ENCODE results near the gene DDA1. TPM values are rescaled to one million over a fixed set of nuclear protein-coding genes. Genes with fewer than 3 reads are reported as not detected.

Gene DDA1
- total and polyA plus RNA-seq, 2 experiments from 2014 or later, result 43.1 to 60.0 TPM

GRCh38 chr19:17306285-17306714, 3.1 kb upstream of the DDA1 start:
- no peak for DNase-seq (ENCODE audit: low spot score)
- no peaks in the 10 kb centered on the region for H3K27me3 ChIP-seq
- no peaks in the 10 kb centered on the region for H4K20me1 ChIP-seq (ENCODE audit: insufficient read depth, poor library complexity, severe bottlenecking)
- no peaks in the 10 kb centered on the region for H3K9me2 ChIP-seq (replicated peaks; ENCODE audit: insufficient read depth)
- peak overlapping the region; percentile 40 for H2AFZ ChIP-seq
- H3K4me2 ChIP-seq, result peak overlapping the region; percentile 94
- peak overlapping the region; percentile 84 for H3K27ac ChIP-seq
- 7% methylated on average over 28 of the region's 28 CpGs for WGBS (ENCODE audit: low lambda C conversion rate, missing lambda C conversion rate)
- H3K36me3 ChIP-seq (replicated peaks; ENCODE audit: insufficient read depth, low read depth), result no peaks in the 10 kb centered on the region
- H3K4me3 ChIP-seq, result peak overlapping the region; percentile 46
- H3K4me1 ChIP-seq (ENCODE audit: insufficient read depth), result peaks cover 25% of the 10 kb centered on the region
- peaks cover 44% of the 10 kb centered on the region for H3K79me2 ChIP-seq
- no peaks in the 10 kb centered on the region for H3K9me3 ChIP-seq (ENCODE audit: low read depth)
- TF ChIP-seq EZH2phosphoT487 (IDR thresholded peaks at IDR 0.05; ENCODE audit: low read depth, severe bottlenecking, unreplicated experiment) (no peak), CTCF (IDR thresholded peaks at IDR 0.05; ENCODE audit: poor library complexity) (no peak), EZH2 (IDR thresholded peaks at IDR 0.05; ENCODE audit: borderline replicate concordance) (no peak)

GRCh38 chr19:17307876-17308377, 1.4 kb upstream of the DDA1 start:
- TF ChIP-seq EZH2phosphoT487 (IDR thresholded peaks at IDR 0.05; ENCODE audit: low read depth, severe bottlenecking, unreplicated experiment) (no peak), CTCF (IDR thresholded peaks at IDR 0.05; ENCODE audit: poor library complexity) (no peak), EZH2 (IDR thresholded peaks at IDR 0.05; ENCODE audit: borderline replicate concordance) (no peak)
- H3K4me3 ChIP-seq, result no peak overlapping the region
- no peak overlapping the region for H3K4me2 ChIP-seq
- H3K27me3 ChIP-seq, result no peaks in the 10 kb centered on the region
- 77% methylated on average over 8 of the region's 8 CpGs for WGBS (ENCODE audit: low lambda C conversion rate, missing lambda C conversion rate)
- H3K4me1 ChIP-seq (ENCODE audit: insufficient read depth), result peaks cover 27% of the 10 kb centered on the region
- no peak overlapping the region for H2AFZ ChIP-seq
- H3K27ac ChIP-seq, result no peak overlapping the region
- peak; percentile 3 for DNase-seq (ENCODE audit: low spot score)
- H3K9me3 ChIP-seq (ENCODE audit: low read depth), result no peaks in the 10 kb centered on the region
- H3K79me2 ChIP-seq, result peaks cover 48% of the 10 kb centered on the region
- no peaks in the 10 kb centered on the region for H3K36me3 ChIP-seq (replicated peaks; ENCODE audit: insufficient read depth, low read depth)
- H3K9me2 ChIP-seq (replicated peaks; ENCODE audit: insufficient read depth), result no peaks in the 10 kb centered on the region
- H4K20me1 ChIP-seq (ENCODE audit: insufficient read depth, poor library complexity, severe bottlenecking), result peaks cover 7% of the 10 kb centered on the region

GRCh38 chr19:17309965-17310461, 650 bp downstream of the DDA1 start:
- H3K9me3 ChIP-seq (ENCODE audit: low read depth), result no peaks in the 10 kb centered on the region
- TF ChIP-seq EZH2 (IDR thresholded peaks at IDR 0.05; ENCODE audit: borderline replicate concordance) (no peak), CTCF (IDR thresholded peaks at IDR 0.05; ENCODE audit: poor library complexity) (no peak), EZH2phosphoT487 (IDR thresholded peaks at IDR 0.05; ENCODE audit: low read depth, severe bottlenecking, unreplicated experiment) (no peak)
- peak overlapping the region; percentile 17 for H2AFZ ChIP-seq
- peak overlapping the region; percentile 56 for H3K4me3 ChIP-seq
- DNase-seq (ENCODE audit: low spot score), result no peak
- peak overlapping the region; percentile 94 for H3K4me2 ChIP-seq
- no peaks in the 10 kb centered on the region for H3K27me3 ChIP-seq
- peaks cover 23% of the 10 kb centered on the region for H3K4me1 ChIP-seq (ENCODE audit: insufficient read depth)
- H3K79me2 ChIP-seq, result peaks cover 54% of the 10 kb centered on the region
- no peaks in the 10 kb centered on the region for H3K9me2 ChIP-seq (replicated peaks; ENCODE audit: insufficient read depth)
- no peaks in the 10 kb centered on the region for H3K36me3 ChIP-seq (replicated peaks; ENCODE audit: insufficient read depth, low read depth)
- peaks cover 7% of the 10 kb centered on the region for H4K20me1 ChIP-seq (ENCODE audit: insufficient read depth, poor library complexity, severe bottlenecking)
- WGBS (ENCODE audit: low lambda C conversion rate, missing lambda C conversion rate), result 10% methylated on average over 20 of the region's 23 CpGs
- peak overlapping the region; percentile 56 for H3K27ac ChIP-seq

Data from hepatocyte (in vitro differentiated cells).